Stimulated activated CD8-positive, alpha-beta memory T cell treated with anti-CD3 and anti-CD28 coated beads, Interleukin-2, amount 100 ng/mL, for 1 hour (primary cell): ENCODE data around the gene ZNF277.
"Not testable (repeated sequence)": the region's sequence is repeated elsewhere in the genome, so short reads cannot be mapped to it uniquely, and the experiment has no call there.

Experiments used
- DNase-seq, 2 donors: peaks; one replicate each; pipeline ENCODE4 v3.0.0-alpha.2; 2020; ENCODE audit warnings: low read depth in 2 of 2

The ZNF277 gene

DNA sequence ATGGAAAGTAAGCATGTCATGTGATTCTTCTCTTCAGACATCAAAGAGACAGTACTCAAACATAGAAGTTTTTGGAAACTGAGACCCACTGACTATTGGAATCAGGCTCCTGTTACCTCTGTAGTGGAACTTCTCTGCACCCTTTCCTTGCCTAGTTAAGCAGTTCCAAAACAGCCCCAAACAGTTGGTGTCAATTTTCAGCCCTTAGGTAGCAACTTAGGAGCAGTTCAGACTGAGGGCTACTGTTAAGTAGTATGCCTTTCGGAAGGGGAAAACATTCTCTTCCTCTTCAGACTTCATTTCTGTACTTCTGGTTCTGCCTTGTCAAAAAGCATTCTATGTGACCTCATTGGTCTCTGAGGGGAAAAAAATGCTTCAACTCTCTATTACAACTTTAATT lies 85.7 kb downstream of the ZNF277 start:
- no peak for DNase-seq

DNA sequence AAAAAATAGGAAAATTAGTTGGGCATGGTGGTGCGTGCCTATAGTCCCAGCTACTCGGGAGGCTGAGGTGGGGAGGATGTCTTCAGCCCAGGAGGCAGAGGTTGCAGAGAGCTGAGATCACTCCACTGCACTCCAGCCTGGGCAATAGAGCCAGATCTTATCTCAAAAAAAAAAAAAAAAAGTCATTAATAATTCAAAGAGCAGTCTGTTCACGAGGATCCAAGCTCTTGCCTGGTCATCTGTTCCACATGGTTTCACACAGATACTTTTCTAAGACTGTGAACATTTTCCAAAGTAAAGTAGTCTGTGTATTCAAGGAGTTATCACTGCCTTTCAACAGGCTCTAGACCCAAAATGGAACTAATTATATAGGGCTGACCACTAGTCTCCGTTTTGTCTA lies 86.9 kb downstream of the ZNF277 start:
- DNase-seq, result no peak

DNA sequence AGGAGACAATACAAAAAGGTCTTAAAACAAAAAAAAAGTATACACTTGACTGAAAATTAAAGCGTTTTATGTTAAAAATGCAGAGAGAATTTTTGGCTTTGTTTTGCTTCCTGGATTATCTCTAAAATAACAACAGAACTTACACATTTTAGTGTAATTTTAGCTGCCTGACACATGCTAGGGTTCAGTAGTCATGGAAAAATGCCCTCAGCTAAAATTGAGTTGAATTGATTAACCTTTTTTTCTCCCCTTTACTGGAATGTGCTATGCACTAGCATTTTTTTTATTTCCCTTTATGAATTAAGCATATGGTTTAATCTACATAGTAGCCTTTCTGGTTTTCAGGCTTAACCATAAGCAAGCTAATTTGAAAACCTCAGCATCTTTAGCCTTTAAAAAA lies 89.9 kb downstream of the ZNF277 start:
- DNase-seq, result no peak

DNA sequence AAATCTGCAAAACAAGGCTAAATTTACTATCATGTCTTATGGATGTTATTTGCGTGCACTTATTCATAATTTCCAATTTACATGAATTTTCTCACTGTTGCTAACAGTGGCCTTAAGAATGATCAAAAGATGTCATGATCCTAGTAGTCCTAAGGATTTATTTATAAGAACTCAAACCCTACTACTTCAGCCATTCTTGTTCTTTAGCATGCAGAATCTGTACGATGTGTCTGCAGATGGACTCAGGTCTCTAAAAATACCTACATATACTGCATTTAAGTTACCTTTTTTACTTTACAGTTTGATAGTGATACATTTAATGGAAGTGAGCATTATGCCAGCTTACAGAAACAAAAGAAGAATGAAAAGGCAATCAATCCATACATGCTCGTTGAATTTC lies 91.2 kb downstream of the ZNF277 start:
- no peak for DNase-seq

DNA sequence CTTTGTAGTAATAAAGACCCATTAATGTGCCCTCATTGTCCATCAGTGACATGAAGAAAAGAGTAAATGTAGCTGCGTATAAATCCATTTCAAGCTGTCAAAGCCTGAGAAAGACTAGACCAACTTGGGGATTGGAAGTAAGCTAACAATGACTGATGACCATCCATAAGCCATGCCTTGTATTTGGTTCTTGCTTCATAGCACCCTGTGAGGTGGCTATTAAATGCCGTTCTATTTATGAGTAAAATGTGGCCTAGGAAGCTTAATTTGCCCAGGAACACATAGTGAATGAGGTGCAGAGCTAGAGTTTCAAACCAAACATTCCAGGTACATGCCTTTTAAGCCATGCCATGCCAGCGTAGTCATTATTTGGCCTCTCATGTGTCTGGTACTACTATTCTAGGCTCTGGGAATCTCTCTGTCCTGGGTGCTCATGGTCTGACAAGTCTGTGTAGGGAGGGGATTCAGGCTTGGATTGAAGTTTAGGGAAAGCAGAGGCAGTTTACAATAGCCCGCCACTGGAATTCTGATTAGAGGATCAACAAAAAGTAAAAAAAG lies 92.1 kb downstream of the ZNF277 start:
- DNase-seq, result no peak

DNA sequence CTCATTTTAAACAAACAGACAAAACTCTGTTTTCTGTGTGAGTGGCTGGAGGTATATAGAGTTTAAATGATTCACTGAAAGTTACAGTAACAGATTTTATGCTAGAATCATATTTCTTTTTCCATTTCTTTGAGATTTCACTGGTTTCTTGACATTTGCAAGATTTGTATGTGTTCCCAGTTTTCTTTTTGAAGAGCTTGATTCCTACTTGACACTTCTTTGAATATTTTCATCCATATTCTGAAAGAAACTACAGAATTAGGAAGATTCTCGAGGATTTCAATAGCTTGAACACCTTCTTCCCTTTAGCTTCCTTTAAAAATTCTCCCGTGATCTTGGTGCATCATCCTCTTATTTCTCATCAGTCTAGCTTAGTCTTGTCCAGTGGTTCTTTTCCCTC lies 93.6 kb downstream of the ZNF277 start:
- DNase-seq, result no peak

DNA sequence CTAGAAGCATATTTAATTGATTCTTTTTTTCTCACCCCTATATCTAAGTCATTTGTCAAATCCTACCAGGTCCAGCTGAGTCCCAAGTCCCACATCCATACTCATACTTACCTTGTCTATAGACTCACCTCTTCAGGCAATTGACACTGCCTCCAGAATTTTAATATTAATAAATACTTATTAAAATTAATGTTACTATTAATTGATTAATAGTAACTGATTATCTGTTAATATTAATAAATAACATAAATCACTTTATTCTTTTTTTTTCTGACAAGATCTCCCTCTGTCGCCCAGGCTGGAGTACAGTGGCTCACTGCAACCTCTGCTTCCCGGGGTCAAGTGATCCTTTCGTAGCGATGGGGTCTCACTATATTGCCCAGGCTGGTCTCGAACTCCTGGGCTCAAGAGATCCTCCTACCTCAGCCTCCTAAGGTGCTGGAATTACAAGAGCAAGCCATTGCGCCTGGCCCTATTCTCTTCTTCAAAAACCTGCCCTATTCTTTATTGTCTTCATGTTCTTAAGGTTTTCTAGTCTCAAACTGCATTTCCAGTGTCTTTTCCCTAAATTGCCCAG lies 94.4 kb downstream of the ZNF277 start:
- DNase-seq, result no peak

DNA sequence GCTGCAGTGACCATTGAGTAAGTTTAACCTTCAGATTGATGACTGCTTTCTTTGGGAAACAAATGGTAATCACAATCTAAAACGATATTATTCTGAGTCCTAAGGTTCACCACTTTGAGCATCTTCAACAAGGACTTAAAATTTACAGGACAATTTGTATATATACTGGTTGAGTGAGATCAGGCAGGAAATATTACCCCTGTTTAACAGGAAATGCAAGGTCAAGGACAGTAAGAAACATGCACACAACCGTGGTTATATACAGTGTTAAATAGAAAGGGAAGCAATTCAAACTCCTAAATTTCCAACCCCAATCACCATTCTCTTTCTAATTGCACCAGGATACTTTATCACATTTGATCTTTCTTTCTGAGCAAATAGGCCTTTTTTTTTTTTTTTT lies 96.1 kb downstream of the ZNF277 start:
- DNase-seq, result no peak

DNA sequence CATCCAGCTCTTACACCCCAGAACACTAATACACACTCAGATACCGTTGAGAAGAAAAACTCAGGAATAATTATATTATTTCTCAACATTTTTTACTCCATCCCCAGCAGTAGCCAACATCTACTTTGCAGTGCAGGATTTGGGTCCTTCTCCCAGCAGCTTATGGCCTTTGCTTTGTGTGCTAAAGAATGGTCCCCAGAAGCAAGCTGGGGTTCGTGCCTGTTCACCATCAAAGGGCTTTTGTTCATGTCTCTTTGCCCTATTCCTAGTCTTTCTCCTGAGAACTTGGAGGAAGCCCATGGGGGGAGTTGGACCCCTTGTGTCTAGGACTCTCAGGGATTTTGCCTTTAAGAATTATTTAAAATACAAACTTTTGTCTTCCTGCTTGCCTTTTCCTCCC lies 100.4 kb downstream of the ZNF277 start:
- no peak for DNase-seq

DNA sequence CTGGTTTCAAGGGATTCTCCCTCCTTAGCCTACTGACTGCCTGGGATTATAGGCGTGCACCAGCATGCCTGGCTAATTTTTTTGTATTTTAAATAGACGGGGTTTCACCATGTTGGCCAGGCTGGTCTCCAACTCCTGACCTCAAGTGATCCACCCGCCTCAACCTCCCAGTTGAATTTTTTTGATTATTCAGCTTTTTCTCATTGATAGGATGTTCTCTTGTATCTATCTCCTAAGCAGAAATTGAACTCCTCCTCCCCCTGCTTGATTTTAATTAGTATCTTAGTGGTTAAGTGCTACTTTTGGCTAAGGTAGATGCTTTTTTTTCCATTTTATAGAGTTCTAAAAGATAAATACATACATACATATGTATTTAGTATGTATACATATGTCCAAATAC lies 101.0 kb downstream of the ZNF277 start:
- no peak for DNase-seq

DNA sequence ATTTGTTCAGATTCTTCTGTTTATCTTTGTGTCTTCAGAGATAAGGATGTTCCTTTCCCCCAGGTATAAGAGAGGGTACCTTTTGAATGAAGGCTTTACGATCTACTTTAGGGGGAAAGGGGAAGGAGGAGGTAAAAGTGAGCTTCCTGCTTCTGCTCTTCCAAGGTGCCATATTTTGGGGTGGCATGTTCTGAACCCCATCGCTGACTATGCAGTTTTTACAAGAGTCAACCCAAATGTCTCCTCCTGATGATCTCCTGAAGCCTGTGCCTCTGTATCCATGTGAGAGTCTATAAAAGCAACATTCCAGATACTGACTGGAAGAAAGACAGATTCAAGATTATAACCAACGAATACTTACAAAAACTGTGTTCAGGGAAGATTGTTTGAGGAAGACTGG lies 102.5 kb downstream of the ZNF277 start:
- DNase-seq, result no peak

DNA sequence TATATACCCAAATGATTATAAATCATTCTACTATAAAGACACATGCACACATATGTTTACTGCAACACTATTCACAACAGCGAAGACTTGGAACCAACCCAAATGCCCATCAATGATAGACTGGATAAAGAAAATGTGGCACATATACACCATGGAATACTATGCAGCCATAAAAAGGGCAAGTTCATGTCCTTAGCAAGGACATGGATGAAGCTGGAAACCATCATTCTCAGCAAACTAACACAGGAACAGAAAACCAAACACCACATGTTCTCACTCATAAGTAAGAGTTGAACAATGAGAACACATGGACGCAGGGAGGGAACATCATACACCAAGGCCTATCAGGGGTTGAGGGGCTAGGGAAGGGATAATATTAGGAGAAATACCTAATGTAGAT lies 110.3 kb downstream of the ZNF277 start:
- DNase-seq, result not testable (repeated sequence)

DNA sequence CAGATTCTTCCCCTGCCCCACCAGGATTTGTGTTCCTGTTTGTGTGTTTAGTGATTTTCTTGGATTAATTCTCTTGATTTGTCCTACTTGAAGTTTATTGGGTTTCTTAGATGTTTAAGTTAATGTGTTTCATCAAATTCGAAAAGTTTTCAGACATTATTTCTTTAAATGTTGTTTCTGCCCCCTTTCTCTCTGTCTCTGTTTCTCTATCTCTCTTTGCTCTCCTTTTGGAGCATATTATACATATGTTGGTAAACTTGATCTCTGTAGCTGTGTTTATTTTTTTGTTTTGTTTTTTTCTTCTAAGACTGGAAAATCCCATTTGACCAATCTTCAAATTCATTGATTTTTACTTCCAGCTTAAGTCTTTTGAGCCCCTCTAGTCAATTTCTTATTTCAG lies 115.6 kb downstream of the ZNF277 start:
- no peak for DNase-seq

DNA sequence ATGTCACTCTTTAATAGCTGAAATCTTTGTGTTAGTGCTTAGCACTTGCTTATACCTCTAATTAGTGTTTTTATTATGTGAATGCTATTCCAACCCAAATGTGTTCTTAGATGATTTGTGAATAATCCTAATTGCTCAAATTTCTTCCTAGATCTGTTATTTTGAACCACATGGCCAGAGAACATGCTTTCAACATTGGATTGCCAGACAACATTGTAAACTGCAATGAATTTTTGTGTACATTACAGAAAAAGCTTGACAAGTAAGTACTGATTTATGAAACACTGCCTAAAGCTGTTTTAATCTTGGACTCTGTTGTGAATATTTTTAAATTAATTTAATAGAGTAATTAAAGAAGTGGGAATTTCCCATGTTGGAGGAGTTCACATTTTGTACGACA lies 121.1 kb downstream of the ZNF277 start:
- no peak for DNase-seq

DNA sequence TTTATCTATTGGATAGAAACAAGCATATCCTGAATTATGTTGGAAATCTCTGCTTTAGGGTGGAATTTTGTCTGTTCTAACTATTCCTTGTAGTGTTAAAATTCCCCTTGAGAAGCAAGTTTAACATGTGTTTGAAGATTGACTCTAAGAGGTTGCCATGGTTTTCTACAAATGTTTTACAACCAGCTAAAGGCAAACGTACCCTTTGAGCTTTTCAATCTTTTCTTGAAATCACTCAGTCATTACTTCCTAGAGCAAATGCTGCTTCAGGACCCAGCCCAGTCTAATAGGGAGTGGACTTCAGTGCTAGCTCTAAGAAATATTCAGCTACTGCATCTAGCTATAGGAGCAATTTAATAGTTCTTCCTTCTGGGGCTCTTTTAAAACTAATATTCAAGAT lies 125.0 kb downstream of the ZNF277 start:
- DNase-seq, result no peak

DNA sequence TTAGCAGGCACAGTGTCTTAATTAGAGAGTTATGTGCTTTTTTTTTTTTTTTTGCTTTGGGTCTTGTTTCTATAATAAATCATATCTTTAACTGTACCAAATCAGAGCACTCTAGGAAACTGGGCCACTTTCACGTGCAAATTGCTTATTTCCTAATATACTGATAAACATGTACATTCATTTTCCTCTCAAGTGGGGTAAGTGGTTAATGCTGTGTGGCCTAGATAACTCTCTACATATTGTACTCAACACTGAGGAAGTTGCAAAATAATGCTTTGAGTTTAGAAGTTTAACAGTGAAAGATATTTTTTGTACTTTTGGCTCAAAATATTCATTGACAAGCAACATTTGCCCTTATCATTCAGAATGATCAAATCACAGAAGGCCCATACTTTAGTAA lies 127.9 kb downstream of the ZNF277 start:
- no peak for DNase-seq

DNA sequence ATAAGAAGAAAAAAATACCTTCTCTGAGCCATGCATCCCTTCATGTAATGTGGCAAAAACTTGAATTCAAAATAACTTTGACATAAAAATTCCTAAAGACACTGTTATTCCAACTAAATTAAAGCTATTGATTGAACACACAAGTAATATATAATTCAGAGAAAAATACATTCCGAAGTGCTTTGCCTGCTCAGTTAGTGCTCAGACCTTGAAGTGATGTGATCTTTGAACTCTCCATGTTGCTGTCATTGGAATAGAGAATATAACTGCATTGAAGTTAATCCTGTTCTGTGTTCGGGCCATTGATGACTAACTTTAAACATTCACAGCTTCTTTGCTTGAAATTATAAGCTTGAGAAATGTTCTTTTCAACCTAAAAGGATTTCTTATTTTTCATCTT lies 129.8 kb downstream of the ZNF277 start:
- no peak for DNase-seq

DNA sequence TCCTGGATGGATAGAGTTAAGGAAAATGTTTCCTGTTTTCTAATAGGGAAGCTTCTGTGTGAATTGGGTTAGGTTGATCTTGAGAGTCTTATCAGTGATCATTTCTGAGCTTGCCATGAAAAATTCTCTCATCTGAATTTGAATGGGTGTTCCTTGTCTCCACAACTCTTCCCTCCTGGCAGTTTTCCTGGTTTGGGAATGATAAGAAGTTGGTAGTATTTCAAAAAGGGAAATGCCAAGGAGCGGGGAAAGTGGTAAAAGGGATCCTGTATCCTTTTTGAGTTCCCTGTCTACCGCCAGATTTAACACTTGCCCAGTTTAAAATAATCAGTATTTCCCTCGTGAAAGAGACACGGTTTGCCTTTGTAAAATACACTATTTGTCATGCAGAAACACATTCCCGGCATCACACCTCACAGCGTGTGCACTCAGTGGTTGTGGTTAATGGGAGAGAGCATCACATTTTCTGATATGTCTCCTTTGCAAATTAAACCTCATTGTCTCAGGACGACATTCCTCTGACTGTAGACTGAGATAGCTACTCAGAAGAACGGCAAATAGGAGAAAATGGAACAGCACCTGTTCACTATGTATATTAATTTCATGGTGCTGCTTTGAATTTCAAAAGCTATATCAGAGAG lies 130.6 kb downstream of the ZNF277 start:
- DNase-seq, result no peak

DNA sequence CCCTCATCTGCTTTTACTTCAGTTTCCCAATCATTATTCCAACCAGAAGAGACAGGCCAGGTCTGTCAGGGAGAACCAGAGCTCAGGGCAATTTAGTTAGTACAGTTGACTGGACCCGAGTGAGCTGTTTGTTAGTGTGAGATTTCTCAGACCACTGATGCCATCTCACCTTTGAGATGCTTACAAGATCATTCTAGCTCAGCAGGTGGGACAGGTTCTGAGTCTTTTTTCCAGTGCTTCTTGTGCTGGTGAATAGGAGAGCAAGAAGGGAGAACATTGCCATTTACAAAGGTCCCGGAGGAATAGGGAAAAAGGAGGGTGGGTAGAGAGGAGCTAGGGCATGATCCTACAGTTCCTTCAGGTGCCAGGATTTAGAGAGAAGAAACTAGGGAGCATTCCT lies 131.4 kb downstream of the ZNF277 start:
- DNase-seq, result no peak

DNA sequence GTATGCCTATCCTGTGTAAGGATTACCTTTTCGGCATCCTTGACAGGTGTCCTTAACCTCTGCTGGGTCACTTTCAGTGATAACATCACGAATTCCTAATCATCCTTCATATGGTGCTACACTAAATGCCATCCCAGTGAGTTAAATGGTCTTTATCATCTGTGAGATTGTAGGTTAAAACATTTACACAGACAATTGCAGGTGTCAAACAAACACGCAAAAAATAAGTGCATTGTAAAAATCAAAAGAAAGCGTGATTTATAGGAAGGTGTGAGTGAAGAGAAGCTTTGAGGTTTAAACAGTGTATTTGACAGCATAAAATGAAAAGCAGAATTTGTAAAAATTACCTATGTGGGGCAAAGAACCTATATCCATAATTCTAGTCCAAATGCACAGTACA lies 132.3 kb downstream of the ZNF277 start:
- DNase-seq, result no peak

DNA sequence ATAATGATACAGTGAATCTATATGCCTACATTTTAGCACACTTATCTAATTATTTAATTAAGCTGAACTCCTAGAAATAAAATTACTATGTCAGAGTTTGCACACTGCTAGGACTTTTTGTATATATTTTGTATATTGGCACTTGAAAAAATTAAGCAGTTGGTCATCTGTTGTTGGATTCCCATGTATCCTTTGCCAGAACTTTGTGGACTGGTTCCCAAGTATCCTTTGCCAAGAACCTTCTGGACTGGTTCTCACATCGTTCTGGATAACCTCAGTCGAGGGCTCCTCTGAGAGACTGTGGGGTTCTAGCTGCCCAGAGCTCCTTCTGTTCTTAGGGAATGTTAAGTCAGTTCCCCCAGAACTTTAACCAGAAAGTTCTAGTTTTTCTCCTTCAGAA lies 135.0 kb downstream of the ZNF277 start:
- DNase-seq, result no peak

DNA sequence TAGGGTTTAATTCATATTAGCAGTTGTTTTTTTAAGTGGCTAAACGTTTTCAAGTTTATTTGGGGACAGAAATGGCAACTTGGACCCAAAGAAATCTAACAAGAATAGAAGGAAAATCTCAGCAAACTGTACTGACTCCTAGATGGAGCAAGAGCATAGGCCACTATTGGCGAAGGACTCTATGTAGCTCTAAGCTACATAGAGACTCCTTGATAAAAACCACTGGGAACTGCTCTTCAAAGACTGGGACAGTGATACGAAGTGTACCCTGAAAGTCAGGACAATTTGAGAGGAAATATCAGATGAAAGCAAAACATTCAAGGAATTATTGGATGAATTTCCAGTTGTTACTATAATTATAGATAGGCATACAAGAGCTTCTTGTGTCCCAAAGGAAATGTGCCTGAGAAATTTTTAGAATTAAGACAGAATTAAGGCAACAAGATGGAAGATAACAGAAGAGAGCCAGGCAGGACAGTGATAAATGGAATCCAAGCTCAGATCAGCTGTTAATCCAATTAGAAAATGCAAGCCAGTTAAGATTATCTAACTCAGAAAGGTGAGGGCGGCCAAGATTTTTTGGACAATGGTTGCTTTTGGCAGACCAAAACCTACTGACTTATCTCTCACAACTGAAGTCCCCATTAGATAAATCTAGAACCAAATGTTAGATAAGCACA lies 140.0 kb downstream of the ZNF277 start:
- DNase-seq, result no peak

DNA sequence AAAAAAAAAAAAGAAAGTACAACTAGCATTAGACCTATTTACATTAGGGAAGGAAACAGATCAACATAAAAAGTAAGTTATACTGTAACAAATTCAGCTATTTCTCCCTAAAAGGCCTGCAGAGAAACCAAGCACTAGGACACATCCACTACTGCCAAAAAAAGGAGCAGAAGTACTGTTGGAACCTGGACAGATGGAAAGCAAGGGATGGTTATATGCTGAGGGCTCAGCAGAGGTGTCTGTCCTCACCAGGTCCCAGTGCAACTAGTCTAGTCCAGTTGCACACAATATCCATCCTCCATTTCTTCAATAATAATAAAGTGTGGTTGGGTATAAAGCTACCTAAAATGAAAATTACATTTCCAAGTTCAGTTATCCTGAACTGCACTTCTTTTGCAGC lies 140.6 kb downstream of the ZNF277 start:
- DNase-seq, result no peak
